ENCODE data around the gene LRRC27. TPM values are rescaled to one million over a fixed set of nuclear protein-coding genes. Genes with fewer than 3 reads are reported as not detected.
"Not testable (repeated sequence)": the region's sequence is repeated elsewhere in the genome, so short reads cannot be mapped to it uniquely, and the experiment has no call there.

LRRC27 gene
- polyA plus RNA-seq, 1 experiment, result 10.5 TPM

DNA sequence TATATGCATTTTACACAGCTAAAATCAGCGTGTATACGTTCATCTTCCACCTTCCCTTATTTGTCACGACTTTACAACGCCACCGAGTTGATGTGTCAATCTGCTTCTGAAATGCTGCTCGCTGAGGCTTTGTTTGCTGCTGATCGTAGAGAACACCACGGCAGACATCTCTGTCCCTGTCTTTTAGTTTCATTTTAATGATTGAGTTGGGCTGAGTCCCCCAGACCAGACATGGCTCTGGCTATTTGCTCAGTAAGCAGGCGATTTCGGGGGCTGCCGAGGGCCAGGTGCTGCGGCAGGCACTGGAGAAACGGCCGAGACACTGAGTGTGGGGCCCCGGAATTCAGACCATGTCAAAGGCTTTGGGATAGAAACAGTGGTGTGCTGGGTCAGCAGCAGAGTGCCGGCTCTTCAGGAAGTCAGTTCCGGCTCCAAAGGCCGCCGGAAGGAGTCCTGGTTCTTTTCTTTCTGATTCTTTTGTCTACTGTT is 5.0 kb downstream of the LRRC27 start:
- CTCF ChIA-PET, result interaction anchor here (1.9 kb wide), 1 partner anchor 16 kb away, joined by 6 read pairs; no protein-coding TSS in a partner anchor
- POLR2A ChIA-PET, result no interaction called here
- H3K36me3 ChIP-seq (ENCODE audit: control insufficient read depth, insufficient read depth, low read length), result peaks cover 5% of the 10 kb centered on the region
- no peak for DNase-seq (ENCODE audit: low read depth)
- H3K4me3 ChIP-seq (ENCODE audit: low read depth, low read length), result no peak overlapping the region
- no peaks in the 10 kb centered on the region for H3K27me3 ChIP-seq (ENCODE audit: control insufficient read depth, insufficient read depth, low read length)
- TF ChIP-seq, protein P1, sequence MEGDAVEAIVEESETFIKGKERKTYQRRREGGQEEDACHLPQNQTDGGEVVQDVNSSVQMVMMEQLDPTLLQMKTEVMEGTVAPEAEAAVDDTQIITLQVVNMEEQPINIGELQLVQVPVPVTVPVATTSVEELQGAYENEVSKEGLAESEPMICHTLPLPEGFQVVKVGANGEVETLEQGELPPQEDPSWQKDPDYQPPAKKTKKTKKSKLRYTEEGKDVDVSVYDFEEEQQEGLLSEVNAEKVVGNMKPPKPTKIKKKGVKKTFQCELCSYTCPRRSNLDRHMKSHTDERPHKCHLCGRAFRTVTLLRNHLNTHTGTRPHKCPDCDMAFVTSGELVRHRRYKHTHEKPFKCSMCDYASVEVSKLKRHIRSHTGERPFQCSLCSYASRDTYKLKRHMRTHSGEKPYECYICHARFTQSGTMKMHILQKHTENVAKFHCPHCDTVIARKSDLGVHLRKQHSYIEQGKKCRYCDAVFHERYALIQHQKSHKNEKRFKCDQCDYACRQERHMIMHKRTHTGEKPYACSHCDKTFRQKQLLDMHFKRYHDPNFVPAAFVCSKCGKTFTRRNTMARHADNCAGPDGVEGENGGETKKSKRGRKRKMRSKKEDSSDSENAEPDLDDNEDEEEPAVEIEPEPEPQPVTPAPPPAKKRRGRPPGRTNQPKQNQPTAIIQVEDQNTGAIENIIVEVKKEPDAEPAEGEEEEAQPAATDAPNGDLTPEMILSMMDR (IDR thresholded peaks at IDR 0.05; ENCODE audit: insufficient read depth, low read depth, low read length), result no peak

DNA sequence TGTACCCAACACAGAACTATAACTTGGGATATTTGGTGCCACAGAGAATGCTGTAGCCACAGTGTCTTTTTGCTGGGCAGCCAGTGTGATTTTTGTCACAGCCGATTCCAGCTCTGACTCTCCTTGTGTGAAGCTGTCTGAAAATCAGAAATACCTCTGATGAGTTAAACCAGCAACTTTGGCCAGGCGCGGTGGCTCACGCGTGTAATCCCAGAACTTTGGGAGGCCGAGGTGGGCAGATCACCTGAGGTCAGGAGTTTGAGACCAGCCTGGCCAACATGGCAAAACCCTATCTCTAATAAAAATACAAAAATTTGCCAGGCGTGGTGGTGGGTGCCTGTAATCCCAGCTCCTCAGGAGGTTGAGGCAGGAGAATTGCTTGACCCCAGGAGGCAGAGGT is 5.9 kb downstream of the LRRC27 start:
- H3K27me3 ChIP-seq (ENCODE audit: control insufficient read depth, insufficient read depth, low read length); DNase-seq (ENCODE audit: low read depth); H3K36me3 ChIP-seq (ENCODE audit: control insufficient read depth, insufficient read depth, low read length); H3K4me3 ChIP-seq (ENCODE audit: low read depth, low read length); POLR2A ChIA-PET: not testable (repeated sequence)
- CTCF ChIA-PET, result interaction anchor here (1.2 to 1.3 kb wide), 2 partner anchors 14 to 16 kb away, joined by 3 to 4 read pairs; no protein-coding TSS in a partner anchor

DNA sequence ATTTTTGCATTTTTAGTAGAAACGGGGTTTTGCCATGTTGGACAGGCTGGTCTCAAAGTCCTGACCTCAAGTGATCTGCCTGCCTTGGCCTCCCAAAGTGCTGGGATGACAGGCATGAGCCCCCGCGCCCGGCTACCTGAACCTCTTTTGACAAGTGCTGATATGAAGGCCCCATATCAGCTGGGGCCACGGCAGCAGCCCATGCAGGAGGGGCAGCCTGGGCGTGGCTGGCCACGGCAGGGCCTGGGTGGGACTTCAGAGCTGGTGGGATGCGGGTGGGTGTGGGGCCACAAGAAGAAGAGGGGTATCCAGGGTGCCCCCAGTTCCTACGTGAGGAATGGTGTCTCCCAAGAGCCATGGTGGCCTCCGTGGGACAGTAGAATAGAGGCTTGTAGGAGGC is 6.9 kb downstream of the LRRC27 start:
- no peak overlapping the region for H3K4me3 ChIP-seq (ENCODE audit: low read depth, low read length)
- no peak for DNase-seq (ENCODE audit: low read depth)
- CTCF ChIA-PET, result no interaction called here
- POLR2A ChIA-PET, result no interaction called here
- TF ChIP-seq, protein P1 (IDR thresholded peaks at IDR 0.05; ENCODE audit: insufficient read depth, low read depth, low read length), result no peak
- H3K36me3 ChIP-seq (ENCODE audit: control insufficient read depth, insufficient read depth, low read length), result peaks cover 6% of the 10 kb centered on the region
- no peaks in the 10 kb centered on the region for H3K27me3 ChIP-seq (ENCODE audit: control insufficient read depth, insufficient read depth, low read length)

DNA sequence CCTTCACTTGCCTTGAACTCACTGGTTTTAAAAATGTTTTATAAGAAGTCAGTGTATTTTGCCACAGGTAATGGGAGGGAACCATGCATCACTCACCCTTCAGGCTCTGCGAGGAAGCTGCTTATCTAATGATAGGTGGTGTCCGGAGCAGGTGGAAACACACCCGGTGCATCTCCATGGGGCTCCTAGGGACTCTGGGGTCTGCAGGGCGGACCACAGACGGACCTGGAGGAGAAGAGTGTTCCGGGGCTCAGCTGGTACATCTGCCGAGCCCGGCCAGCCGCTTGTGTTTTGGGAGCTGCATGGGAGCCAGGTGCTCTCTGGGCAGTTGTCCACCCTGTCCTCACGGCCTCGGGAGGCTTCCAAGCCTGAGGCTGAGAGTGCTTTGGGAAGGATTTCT is 7.3 kb downstream of the LRRC27 start:
- peaks cover 5% of the 10 kb centered on the region for H3K36me3 ChIP-seq (ENCODE audit: control insufficient read depth, insufficient read depth, low read length)
- ChIA-PET POLR2A (no interaction called here), CTCF (no interaction called here)
- TF ChIP-seq, protein P1 (IDR thresholded peaks at IDR 0.05; ENCODE audit: insufficient read depth, low read depth, low read length), result no peak
- no peak for DNase-seq (ENCODE audit: low read depth)
- H3K4me3 ChIP-seq (ENCODE audit: low read depth, low read length), result no peak overlapping the region
- no peaks in the 10 kb centered on the region for H3K27me3 ChIP-seq (ENCODE audit: control insufficient read depth, insufficient read depth, low read length)

DNA sequence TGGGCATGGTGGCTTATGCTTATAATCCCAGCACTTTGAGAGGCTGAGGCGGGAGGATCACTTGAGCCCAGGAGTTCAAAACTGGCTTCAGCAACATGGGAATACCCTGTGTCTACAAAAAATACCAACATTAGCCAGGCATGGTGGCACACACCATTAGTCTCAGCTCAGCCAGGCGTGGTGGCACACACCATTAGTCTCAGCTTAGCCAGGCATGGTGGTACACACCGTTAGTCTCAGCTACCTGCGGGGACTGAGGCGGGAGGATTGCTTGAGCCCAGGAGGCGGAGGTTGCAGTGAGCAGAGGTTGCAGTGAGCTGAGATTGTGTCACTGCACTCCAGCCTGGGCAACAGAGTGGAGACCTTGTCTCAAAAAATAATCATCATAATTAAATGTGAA is 9.0 kb downstream of the LRRC27 start:
- CTCF ChIA-PET, result interaction anchor here (1.8 kb wide), 1 partner anchor 10 kb away, joined by 4 read pairs; no protein-coding TSS in a partner anchor
- no peak for DNase-seq (ENCODE audit: low read depth)

More for the DNA sequence above, 9.0 kb downstream of the LRRC27 start:
- Histone ChIP-seq H3K4me3 (ENCODE audit: low read depth, low read length) (no peak overlapping the region), H3K27me3 (ENCODE audit: control insufficient read depth, insufficient read depth, low read length) (no peaks in the 10 kb centered on the region), H3K36me3 (ENCODE audit: control insufficient read depth, insufficient read depth, low read length) (peaks cover 5% of the 10 kb centered on the region)
- POLR2A ChIA-PET, result no interaction called here
- TF ChIP-seq, protein P1 (IDR thresholded peaks at IDR 0.05; ENCODE audit: insufficient read depth, low read depth, low read length), result no peak
